DMS53 (cell line): ENCODE results near the gene CLSTN2.
"Not testable (repeated sequence)": the region's sequence is repeated elsewhere in the genome, so short reads cannot be mapped to it uniquely, and the experiment has no call there.

Experiments used
- DNase-seq: peaks from one replicate; lab custom pipeline; 2025; lab: John Stamatoyannopoulos, UW

Gene CLSTN2

DNA sequence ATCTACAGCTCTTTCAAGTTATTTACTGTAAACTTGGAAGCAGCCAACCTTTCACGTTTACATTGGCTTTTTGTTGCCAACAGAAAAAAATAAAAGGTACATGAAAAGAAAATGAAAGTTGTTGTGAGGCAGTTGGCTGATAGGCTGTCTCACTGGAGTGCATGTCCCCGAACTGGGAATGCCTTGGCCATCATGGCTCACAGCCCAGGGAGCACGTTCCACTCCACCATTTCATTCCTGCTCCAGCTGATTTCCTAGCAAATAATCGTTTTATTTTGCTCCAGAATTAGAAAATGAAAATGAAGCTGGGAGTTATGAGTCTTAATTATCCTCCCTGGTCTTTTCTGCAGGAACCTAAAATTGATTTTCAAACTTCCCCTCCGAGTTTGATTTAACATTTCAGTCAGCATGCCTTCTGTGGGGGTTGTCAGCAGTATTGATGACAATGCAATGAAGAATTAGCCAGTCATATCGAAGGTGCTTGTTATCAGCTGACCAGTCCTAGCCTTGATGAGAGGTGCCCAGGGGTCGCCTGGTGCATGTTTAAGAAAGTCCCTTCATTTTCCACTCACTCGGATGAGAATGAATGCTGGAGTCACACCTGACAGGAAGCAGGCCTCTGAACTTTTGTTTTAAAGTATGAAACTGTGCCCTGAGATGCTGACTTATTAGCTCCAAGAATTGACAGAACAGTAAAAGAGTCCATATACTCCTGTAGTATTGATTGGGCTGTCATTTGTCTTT, 449.2 kb downstream of the CLSTN2 start:
- no peak for DNase-seq

DNA sequence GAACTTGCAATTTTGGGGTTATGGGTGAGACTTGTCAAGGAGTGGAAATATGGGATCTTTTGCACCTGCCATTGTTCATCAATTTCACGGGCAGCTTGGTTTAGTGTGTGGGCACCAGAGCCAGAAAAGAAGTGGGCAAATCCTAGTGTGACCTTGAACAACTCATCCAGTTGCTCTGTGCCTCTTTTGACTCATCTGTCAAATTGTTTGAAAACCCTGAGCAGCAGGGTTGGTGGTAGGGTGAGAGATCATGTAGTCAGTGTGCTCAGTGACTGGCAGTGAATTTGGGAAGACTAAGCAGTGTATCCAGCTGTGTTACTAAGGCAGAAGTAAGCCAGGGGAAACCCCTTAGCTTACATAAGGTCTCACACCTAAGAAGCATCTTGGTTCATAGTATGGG, 449.9 kb downstream of the CLSTN2 start:
- DNase-seq, result no peak

DNA sequence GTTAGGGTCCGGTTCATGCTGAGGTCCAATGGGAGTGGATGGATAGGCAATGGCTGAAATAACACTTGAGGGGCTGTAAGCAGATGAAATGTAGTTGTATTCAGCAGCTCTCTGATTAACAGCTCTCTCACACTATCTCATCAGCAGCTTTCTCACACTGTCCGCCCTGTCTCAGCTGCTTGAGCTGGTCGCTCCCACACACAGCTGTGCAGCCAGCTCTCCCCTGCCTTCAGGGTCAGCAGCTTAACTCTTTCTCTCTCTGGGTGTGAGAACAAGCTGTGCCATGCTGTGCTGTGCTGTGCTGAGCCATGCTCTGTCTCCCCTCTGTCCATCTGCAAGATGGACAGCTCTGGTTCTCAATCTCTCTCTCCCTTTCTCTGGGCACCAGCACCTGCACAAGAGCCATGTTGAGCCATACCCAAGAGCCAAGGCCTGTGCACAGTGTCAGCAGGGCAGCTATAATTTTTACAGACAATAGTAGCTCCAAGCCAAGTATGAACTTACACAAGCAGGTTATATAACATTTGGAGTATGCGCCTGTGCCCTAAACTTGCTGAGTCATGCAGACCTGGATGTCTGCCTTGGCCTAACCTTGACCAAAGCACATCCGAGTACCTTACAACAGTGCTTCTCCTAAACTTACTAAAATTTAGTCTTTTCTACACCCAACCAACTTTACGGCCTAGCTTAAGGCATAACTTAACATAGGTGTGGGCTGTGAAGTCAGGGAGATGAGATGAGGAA, 451.5 kb downstream of the CLSTN2 start:
- DNase-seq, result peak; percentile 28

DNA sequence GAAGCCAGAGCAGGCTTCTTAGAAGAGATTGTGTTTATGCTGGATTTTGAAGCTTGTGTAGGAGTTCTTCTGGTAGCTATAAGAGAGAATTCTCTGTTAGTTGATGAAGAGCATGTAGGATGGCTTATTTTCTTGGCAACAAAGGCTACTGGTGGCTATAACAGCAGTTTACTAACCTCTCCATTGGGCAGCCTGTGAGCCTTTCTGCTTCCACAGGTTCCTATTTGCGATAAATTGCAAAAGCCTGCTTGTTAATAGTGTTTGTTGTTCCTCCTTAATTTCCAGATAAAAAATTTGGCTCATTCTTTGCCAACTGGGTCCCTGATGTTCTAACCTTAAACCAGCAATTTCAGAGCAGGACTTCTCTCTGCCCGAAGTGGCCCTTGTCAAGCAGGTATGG, 452.3 kb downstream of the CLSTN2 start:
- no peak for DNase-seq

DNA sequence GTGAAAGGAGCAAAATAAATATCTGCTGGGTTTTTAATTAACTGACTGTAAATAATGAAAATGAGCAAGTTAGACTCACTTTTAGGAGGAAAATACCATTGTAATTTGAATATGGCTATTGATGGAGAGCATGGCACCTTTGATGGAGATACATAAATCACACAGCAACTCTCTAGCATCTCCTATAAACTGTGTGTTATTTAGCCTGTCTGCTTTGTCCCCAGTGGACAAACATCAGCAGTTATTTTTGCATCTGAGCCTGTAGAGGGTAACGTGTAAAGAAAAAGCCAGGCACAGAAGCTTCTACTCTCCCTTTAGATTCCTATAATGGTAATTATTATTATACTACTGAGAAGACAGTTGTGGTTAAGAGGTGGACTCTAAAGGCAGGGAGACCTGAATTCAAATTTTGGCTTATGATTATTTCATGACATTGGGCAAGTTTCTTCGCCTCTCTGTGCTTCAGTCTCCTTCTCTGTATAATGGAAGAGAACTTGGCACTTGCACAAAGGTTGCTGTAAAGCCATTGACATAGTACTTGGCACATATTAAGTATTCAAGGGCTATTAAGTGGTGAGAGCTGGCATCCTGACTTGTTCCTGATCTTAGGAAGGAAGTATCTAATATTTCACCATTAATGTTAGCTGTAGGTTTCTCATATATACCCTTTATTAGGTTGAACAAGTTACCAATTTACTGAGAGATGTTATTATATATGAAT, 453.4 kb downstream of the CLSTN2 start:
- peak; percentile 20 for DNase-seq

DNA sequence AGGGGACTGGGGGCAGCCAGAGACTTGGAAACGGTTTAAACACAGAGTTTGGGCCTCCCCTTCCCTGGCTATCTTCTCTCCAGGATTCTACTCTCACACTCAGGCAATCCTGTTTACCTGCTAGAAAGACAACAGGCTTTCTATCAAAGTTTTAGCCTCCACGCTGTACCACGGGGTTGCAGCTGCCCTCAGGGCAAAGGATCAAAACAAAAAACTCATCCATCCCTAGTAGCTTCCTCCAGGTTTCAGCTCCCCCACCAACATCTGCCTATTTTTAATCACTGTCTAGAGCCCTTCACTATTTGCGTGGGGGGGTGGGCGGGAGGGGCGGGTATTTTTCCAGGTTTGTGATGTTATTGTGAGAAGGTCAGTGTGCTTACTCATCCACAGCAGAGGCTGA, 456.1 kb downstream of the CLSTN2 start:
- peak; percentile 44 for DNase-seq

DNA sequence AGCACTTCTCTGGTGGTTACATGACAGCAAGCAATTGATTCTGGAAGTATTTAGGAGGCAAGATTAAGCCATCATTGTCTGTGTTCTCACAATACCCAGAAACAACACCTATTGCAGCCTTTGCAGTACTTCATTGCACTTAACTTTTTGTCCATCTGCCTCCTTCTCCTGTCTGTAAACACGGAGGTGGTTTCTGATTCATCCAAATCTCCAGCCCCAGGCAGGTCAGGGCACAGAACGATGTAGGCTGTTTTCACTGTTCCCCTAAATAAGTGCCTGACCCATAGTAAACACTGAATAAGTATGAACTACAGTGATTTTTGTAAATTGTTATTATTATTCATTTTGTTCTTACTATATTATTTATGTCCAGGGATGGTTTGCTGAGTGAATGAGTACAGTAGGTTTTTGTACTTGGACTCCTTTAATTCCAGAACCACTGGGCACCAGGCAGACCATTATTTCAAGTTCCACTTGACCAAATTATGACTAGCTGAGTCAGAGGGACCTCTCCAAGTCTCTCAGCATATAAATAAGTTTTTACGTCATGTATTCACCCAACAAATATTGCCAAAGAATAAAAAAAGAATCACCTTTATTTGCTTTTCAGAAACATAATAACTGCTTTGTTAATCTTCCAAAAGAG, 459.6 kb downstream of the CLSTN2 start:
- peak; percentile 48 for DNase-seq

DNA sequence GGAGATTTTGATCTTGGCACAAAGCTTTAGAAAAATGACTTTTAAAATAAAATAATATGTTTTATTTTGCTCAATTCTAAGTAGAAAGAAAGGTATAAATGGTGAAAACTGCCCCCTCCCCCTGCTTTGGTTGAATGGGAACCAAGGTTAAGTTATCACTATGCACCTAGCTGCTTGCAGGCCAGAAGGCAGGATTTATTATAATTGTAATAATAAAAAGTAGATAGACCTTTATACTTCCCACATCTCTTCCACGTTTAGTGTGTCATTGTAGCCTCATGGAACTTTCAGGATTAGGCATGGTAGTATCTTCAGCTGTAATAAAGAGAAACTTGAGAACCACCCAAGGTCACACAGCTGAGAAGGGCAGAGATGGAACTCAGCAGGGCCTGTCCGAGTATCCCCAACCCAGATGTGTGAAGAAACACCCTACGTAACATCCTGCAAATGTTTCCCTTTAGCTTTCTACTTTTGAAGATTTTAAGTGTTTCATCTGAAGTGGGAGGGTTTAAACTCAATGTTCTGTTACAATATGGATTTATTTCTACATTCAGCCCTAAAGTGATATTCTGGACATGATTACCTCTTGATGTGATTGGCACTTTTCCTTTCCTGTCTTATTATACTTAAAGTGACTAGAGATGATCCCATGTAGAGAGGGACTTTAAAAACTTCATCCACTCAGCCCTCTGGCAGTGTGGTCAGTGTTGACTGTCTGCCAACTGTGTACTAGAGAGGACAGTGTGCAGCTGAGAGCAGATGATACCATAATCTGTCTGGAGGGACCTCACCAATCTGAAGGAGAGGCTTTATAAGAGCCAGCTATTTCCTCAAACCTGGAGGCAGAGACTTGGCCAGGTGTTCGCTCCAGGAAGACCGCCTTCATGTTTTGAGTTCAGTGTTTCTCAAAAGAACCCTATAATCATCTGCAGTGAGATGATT, 460.4 kb downstream of the CLSTN2 start:
- peak; percentile 29 for DNase-seq

DNA sequence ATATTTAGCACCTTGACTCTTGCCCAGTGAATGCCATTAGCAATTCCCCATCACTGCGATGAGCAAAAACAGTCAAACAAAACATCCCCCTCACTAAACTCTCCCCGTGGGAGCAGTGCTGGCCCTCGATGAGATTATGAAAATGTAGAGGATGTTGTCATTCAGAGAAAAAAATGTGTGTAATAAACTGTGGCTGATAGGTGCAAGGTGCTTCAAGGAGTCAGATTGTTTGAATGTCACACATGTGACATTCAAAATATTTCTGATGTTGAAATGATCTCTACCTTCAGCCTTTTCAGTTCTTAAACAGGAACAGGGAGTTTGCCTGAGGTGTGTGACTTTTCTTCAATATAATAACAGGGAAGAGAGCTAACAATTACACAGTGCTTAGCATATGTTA, 461.1 kb downstream of the CLSTN2 start:
- DNase-seq, result no peak

DNA sequence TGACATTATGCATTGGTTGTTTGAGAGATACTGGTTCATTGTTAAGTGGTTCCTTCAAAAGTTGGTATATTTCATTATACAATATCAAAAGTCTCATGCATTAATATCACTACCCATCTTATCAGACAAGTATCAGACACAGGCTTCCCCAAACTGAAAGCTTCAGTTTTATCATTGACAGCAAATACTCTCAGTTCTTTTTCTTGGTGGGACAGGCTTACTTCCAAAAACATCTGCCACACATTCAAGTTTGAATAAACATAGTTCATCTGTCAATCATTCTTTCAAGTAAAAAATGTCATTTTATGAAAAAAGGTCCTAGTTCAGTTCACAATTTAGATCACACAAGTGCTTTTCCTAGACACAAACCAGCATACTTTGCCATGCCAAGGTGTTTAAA, 462.9 kb downstream of the CLSTN2 start:
- DNase-seq, result no peak

DNA sequence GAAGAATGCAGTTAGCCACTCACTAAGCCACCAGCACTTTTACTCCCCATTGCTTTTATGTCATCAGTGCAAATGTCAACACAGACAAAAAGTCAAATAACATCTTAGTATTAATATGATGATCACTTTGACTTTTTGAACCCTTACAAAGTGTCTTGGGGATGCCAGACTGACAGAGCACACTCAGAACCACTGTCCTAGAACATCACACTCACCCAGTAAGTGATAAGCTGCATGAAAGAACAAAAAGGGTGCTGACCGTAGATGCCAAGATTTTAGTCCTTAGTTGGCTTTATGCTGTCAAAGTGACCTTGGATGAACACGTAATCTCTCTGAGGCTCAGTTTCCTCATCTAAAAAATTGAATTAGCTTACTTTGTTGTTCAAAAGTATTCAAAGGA, 463.4 kb downstream of the CLSTN2 start:
- no peak for DNase-seq

DNA sequence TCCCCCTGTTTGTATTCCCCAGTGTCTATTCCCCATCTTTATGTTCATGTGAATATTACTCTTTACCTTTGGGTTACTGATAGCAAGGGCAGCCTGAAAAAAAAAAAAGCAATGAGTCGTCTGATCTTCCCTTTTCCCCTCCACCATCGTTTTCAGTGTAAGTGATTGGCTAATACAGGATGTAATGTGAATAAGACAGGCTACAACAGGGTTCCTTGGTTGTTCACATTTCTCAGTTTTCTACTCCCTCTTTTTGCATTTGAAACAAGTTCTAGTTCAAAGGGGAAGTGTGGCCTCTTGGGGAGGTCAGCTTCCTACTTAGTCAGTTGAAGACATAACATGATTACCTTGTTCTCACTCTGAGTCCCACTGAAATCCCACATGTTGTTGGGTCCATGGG, 464.9 kb downstream of the CLSTN2 start:
- no peak for DNase-seq

DNA sequence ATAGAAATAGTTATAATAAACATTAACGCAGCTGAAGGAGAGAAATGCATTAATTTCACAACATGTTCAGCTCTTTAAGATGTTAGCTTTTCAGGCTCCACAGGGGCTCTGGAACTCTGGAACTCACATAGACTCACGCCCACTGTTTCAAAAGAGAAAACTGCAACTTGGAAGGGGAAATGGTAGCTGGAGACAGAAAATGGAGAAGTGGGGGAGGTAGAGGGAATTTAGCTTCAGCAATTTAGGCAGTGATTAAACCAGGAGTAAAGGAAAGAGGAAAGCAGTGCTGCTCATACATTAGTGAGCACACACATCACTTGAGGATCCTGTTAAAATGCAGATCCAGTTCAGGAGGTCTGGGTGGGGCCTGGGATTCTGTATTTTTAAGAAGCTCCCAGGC, 468.1 kb downstream of the CLSTN2 start:
- DNase-seq, result no peak

DNA sequence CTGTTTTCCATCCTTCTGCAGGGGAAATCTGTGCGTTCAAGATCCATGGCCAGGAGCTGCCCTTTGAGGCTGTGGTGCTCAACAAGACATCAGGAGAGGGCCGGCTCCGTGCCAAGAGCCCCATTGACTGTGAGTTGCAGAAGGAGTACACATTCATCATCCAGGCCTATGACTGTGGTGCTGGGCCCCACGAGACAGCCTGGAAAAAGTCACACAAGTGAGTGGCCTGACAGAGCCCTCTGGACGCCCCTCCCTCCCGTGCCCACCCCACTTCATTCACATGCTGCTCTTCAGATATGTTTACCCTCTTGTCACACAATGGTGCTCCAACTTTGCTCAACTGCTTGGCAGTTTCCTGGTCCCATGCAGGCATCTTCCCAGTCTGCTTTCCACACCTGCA, 468.6 kb downstream of the CLSTN2 start:
- peak; percentile 37 for DNase-seq

DNA sequence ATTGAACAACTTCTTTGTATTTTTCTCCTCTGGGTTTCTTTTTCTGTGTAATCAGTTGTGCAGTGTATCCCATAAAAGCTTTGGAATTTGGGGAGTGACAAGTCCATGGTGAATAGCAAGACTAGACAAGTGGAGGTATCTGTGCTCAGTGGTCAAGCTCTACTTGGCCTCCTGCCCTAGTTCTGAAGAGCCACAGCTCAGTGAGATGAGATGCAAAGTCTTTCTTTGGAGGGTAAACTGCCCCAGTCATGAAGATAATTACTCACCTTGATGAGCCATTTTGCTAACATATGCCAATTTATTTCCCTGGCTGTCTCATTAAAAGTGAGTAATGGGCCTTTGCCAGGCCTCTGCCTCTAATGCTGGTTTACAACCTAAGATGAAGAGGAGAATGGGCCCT, 471.7 kb downstream of the CLSTN2 start:
- DNase-seq, result no peak

DNA sequence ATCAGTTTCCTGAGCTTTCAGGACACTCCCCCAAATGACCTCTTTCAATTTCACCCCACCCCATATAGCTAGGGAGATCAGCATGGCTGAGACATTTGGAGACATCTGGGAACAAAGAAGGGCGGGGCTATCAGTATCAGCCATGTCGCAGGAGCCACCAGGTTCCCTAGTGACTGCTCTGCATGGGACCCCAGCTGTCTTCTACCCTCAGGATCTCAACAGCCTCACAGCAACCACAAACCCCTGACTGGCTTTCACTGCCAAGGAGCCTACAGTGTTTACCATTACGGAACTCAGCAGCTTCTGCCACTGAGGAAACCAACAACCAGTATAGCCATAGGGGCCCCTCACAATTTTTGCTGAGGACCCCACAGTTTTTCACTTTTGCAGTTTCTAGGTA, 473.3 kb downstream of the CLSTN2 start:
- no peak for DNase-seq

DNA sequence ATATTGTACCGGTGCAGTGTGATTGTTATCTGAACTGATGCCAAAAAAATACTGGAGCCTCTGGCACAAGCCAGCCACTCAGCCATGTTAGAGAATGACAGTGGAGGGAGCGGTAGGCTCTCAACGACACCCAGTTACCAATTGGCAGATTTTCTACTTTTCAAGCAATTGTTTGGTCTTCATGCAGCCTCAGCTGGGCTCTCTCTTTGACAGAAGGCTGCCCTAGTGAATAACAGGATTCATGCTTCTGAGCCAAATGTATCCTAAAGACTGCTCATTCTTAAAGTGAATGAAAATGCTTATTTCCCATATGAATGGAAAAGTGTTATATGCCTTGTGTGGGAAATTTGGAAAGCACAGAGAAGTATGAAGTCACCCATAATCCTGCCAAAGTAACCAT, 481.7 kb downstream of the CLSTN2 start:
- DNase-seq, result no peak

DNA sequence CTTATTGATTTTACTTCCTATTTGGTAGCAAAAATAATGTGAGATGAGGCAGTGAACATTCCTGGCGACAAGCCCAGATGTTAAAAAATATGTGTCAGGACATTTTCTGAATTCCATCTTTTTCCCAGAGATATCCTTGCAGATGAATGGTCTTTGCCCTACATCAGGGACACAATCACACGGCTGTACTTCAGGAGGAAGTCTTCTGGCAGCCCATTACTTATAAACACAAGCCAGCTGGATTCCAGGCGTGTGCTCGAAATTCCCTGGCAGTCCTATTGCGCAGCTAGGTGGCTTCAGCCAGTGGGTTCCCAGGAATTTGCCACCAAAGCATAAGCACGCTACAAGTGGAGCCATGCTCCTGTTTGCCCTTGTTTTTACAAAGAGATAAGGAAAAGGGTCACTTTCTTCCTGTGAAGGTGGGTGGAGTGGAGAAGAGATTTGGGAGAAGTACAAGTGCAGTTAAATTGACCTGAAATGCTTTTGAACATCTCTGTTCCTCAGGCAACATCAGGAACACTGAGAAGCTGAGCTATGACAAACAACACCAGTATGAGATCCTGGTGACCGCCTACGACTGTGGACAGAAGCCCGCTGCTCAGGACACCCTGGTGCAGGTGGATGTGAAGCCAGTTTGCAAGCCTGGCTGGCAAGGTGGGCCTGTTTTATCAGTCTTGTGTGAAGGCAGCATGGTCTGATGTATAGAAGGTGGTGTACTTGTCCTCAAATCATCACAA, 485.8 kb downstream of the CLSTN2 start:
- no peak for DNase-seq

DNA sequence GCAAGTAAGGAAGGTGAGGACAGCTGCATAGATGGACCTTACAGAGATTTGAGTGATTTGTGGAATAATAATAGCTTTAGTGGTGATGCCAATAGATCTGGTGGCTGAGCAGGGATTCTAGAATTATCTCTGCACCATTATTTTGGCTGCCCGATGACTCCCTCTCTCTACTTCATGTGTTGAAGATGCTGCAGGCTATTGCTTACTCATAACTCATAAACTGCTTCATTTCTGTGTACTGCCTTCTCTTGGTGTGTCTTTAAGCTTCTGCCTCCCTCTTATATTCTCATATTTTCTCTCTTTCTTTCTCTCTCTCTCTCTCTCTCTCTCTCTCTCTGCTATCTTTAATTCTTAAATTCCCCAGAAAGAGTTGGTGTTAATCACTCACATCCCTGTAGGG, 486.9 kb downstream of the CLSTN2 start:
- DNase-seq, result no peak

DNA sequence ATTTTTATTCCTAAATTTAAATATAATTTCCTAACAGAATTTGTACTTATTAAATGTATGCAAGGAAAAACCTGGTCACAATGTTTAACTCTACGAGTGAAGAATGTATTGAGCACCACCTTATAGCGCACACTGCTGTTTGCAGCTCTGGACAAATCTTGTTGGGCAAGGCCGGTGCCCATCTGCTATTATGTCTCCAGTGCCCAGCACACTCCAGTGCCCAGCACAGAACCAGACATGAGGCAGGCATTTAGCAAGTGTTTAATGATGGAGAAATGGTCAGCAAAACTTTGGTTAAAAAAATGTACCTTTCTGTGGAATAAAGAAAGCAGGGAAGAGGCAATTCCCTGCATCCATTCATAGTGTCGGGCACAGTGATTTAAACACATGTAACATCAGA, 488.2 kb downstream of the CLSTN2 start:
- no peak for DNase-seq

DNA sequence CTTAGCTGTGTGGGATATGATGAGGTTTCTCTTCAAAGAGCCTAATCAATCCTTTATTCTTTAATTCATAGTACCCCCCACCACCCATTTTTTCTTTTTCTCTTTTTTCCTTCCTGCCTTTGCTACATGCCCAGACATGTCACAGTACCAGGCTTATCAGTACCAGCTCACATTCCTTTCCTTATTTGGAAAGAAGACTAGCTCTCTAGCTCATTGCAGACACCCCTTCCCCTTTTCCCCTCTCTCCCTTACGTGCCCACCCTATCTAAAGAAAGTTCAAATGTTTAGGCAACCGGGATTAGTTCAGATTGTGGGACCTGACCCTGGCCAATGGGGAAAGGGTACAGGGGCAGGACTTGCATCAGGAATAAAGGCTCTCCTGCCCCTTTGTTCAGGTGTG, 488.6 kb downstream of the CLSTN2 start:
- not testable (repeated sequence) for DNase-seq
